Stomach (tissue), 9 donors: Measurements from ENCODE around the gene KIF5A. TPM values are rescaled to one million over a fixed set of nuclear protein-coding genes. Genes with fewer than 3 reads are reported as not detected.

Source experiments
- DNase-seq, 2 donors: peaks; one replicate each; pipeline versions ENCODE4 v3.0.0 to v3.0.0-alpha.2; 2013 to 2019
- H3K27ac ChIP-seq, 5 donors: fragments of 200-600 bp in 4 of 5; sonication (generic) in 4 of 5; one replicate each; pipeline ENCODE4 v1.5.1; 2013 to 2019; ENCODE audit warnings: mild to moderate bottlenecking in 1 of 5, moderate library complexity in 1 of 5
- H3K27me3 ChIP-seq, 3 donors: fragments of 200-600 bp; sonication (generic); one replicate each; pipeline ENCODE4 v1.5.1; 2017 to 2019; ENCODE audit warnings: mixed run types in 1 of 3
- H3K36me3 ChIP-seq, 4 donors: fragments of 200-600 bp; sonication (generic); 1 replicate in 3 of 4; 2 replicates in 1 of 4; pipeline ENCODE4 v1.5.1; 2016 to 2019
- H3K4me1 ChIP-seq, 4 donors: fragments of 200-600 bp; sonication (generic); one replicate each; pipeline ENCODE4 v1.5.1; 2016 to 2019
- H3K4me3 ChIP-seq, 4 donors: fragments of 200-600 bp; sonication (generic) in 3 of 4; one replicate each; pipeline ENCODE4 v1.5.1; 2016 to 2019; ENCODE audit warnings: mild to moderate bottlenecking in 1 of 4
- H3K9me3 ChIP-seq, 4 donors: fragments of 200-600 bp; sonication (generic); one replicate each; pipeline ENCODE4 v1.5.1; 2016 to 2019
- EP300 ChIP-seq: sonication (generic); formaldehyde crosslinking; IDR thresholded peaks from one replicate; pipeline ENCODE4 v1.6.1; 2017; ENCODE audit warnings: antibody characterized with exemption
- POLR2A ChIP-seq, 4 donors: fragments of 450-650 bp; IDR thresholded peaks; one replicate each; pipeline ENCODE4 v1.6.1; 2016; ENCODE audit warnings: antibody characterized with exemption in 4 of 4, control low read depth in 2 of 4, mild to moderate bottlenecking in 1 of 4, moderate library complexity in 1 of 4
- POLR2AphosphoS5 ChIP-seq, 3 donors: sonication (generic); formaldehyde crosslinking; IDR thresholded peaks; one replicate each; pipeline ENCODE4 v1.6.1; 2016; ENCODE audit warnings: antibody characterized with exemption in 3 of 3
- WGBS, 5 donors: extraction: QIAGEN DNeasy Blood & Tissue Kit in 3 of 5; methylation state at CpG; one replicate each; pipeline versions ENCODE4 v1.1.5 to v1.1.7; 2013 to 2018; 5-methylcytosine and 5-hydroxymethylcytosine counted together
- intact Hi-C: fragments of 100-400 bp; cut with DNase I; formaldehyde crosslinking; loops from one replicate; pipeline ENCODE4 v1.15.1; 2023; ENCODE audit warnings: low total_unique reads
- polyA plus RNA-seq, 3 donors: library from polyadenylated mRNA; stranded (reverse); fragments of 200-250 nt; gene quantifications; one replicate each; pipeline ENCODE4 v1.2.3, GENCODE V29; 2013
- total RNA-seq, 5 donors: library from RNA; depleted of rRNA; stranded (reverse); fragments of >200 nt; gene quantifications; one replicate each; pipeline versions ENCODE4 v1.1.0 to v1.2.3, GENCODE V29; 2014 to 2016
- TF ChIP-seq, protein P1 (sequence below), 7 experiments: fragments of 450-650 bp in 4 of 7; fragments of 200-600 bp in 3 of 7; sonication (generic) in 3 of 7; IDR thresholded peaks; one replicate each; pipeline ENCODE4 v1.5.1; 2016 to 2019; ENCODE audit warnings: antibody characterized with exemption in 7 of 7, control low read depth in 2 of 7, mild to moderate bottlenecking in 1 of 7
- donor health status: healthy with polysubstance abuse.
- donor health status: Bipolar disorder and iron deficiency.
- donor health status: healthy.

Gene KIF5A
- total and polyA plus RNA-seq, 8 donors: 0.19 to 2.3 (median 1.3) TPM; not detected in 1

DNA sequence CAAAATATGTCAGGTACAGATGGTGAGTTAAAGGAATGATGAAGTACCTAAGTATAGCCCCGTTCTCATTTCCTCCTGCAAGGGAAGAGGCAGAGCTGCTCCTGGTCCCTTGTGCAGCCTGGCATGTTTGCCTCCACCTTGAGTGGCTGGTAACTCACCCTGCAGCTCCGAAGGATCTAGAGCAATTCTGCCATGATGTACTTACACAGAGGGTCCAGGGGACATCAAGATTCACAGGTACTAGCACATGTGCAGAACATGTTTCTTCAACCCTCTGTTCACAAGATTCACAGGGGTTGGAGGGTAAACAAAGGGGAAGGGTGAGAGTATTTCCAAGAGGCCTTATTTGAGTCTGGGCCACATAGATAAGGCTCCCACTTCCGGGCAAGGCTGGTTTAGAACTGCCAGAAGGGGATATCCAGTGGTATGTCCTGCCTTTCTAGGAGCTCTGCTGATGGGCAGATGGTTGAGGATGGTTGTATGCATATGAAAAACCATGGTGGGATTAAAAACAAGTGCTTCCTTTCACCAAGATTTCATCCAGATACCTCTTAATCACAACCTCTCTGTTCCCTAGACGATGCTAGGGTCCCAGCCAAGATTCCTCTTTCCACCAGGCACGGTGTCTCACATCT, 10.6 kb upstream of the KIF5A start:
- DNase-seq: peak in 1 of 2 donors; percentile 2
- Histone ChIP-seq H3K27ac (no peak overlapping the region), H3K4me3 (no peak overlapping the region), H3K4me1 (peaks cover 0 to 55% (median 18%) of the 10 kb centered on the region in 4 donors), H3K36me3 (peaks cover 19 to 74% (median 67%) of the 10 kb centered on the region in 4 donors), H3K27me3 (no peaks in the 10 kb centered on the region), H3K9me3 (no peaks in the 10 kb centered on the region)
- intact Hi-C loops: no loop called here
- 75 to 85% (median 80%) methylated on average over 5 of the region's 5 CpGs for WGBS, 5 donors
- TF ChIP-seq, protein P1, sequence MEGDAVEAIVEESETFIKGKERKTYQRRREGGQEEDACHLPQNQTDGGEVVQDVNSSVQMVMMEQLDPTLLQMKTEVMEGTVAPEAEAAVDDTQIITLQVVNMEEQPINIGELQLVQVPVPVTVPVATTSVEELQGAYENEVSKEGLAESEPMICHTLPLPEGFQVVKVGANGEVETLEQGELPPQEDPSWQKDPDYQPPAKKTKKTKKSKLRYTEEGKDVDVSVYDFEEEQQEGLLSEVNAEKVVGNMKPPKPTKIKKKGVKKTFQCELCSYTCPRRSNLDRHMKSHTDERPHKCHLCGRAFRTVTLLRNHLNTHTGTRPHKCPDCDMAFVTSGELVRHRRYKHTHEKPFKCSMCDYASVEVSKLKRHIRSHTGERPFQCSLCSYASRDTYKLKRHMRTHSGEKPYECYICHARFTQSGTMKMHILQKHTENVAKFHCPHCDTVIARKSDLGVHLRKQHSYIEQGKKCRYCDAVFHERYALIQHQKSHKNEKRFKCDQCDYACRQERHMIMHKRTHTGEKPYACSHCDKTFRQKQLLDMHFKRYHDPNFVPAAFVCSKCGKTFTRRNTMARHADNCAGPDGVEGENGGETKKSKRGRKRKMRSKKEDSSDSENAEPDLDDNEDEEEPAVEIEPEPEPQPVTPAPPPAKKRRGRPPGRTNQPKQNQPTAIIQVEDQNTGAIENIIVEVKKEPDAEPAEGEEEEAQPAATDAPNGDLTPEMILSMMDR (IDR thresholded peaks at IDR 0.05): no peak
- TF ChIP-seq POLR2AphosphoS5 (IDR thresholded peaks at IDR 0.05) (no peak), EP300 (no peak), POLR2A (IDR thresholded peaks at IDR 0.05) (no peak)

DNA sequence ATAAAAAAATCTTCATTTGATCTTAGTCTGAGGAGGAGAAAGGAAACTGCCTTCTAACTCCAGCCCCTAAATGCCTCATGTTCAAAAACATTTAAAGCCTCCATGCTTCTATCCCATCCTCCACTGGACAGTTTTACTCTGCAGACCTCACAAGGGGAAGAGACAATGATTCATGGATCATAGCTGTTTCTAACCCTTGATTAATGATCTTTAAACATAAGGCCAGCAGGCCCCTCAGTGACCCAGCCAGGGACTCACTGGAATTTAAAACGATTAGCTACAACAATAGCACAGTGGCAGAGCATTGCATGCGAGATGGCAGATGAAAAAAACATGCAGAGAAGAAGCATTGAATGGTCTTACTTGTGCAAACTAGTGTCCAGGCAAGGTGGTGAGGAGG, 8.8 kb upstream of the KIF5A start:
- peaks cover 9 to 59% (median 25%) of the 10 kb centered on the region in 4 donors for H3K4me1 ChIP-seq
- no peak overlapping the region for H3K4me3 ChIP-seq
- 30 to 52% (median 46%) methylated on average over 2 of the region's 2 CpGs for WGBS, 5 donors
- intact Hi-C loops: no loop called here
- TF ChIP-seq EP300 (no peak), POLR2A (IDR thresholded peaks at IDR 0.05) (no peak), POLR2AphosphoS5 (IDR thresholded peaks at IDR 0.05) (no peak)
- TF ChIP-seq, protein P1 (IDR thresholded peaks at IDR 0.05): no peak
- no peaks in the 10 kb centered on the region for H3K9me3 ChIP-seq
- DNase-seq: no peak
- no peak overlapping the region for H3K27ac ChIP-seq
- peaks cover 3 to 58% (median 52%) of the 10 kb centered on the region in 4 donors for H3K36me3 ChIP-seq
- no peaks in the 10 kb centered on the region for H3K27me3 ChIP-seq

DNA sequence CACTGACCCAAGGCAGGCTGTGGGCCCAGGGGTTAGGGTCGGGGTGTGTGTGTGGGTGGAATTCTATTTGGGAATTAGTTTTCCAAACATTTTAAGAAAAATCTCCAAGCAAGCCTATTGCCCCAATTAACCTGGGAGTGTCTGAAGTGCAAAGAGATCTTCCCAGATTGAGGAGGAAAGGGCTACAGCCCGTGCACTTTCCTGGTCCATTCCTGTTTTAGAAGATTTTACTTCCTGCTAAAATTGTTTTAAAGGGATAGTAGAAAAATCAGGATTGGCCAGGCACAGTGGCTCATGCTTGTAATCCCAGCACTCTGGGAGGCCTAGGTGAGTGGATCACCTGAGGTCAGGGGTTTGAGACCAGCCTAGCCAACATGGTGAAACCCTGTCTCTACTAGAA, 8.1 kb upstream of the KIF5A start:
- Histone ChIP-seq H3K27me3 (no peaks in the 10 kb centered on the region), H3K4me3 (no peak overlapping the region), H3K4me1 (peaks cover 14 to 57% (median 25%) of the 10 kb centered on the region in 4 donors), H3K9me3 (no peaks in the 10 kb centered on the region), H3K36me3 (peaks cover 3 to 58% (median 52%) of the 10 kb centered on the region in 4 donors), H3K27ac (no peak overlapping the region)
- 70 to 89% (median 80%) methylated on average over 2 of the region's 2 CpGs for WGBS, 5 donors
- no peak for DNase-seq
- intact Hi-C loops: no loop called here
- TF ChIP-seq, protein P1 (IDR thresholded peaks at IDR 0.05): no peak
- no peak for TF ChIP-seq EP300
- no peak for TF ChIP-seq POLR2A (IDR thresholded peaks at IDR 0.05)
- no peak for TF ChIP-seq POLR2AphosphoS5 (IDR thresholded peaks at IDR 0.05)

DNA sequence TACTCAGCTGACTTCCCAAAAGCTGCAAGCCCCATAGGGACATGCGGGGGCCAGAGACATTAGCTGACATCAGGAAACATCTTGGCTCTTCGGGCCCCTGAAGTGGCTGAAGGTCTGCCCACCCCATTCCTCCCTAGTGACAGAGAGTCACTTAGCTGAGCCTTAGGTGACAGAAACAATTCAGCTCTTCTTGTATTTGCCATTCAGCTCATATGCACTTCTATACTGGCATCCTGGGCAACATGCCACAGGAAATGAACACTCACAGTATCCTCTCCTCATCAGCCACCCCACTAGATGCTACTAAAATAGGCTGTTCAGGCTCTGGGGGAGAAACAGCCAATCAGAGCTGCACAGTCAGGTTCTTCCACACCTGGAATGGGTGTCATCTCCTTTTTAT, 6.3 kb upstream of the KIF5A start:
- DNase-seq: no peak
- H3K4me3 ChIP-seq: no peak overlapping the region
- H3K27ac ChIP-seq: no peak overlapping the region
- peaks cover 0 to 8% (median 5%) of the 10 kb centered on the region in 3 donors for H3K27me3 ChIP-seq
- H3K9me3 ChIP-seq: no peaks in the 10 kb centered on the region
- TF ChIP-seq POLR2A (IDR thresholded peaks at IDR 0.05): no peak
- no peak for TF ChIP-seq EP300
- TF ChIP-seq, protein P1 (IDR thresholded peaks at IDR 0.05): no peak
- TF ChIP-seq POLR2AphosphoS5 (IDR thresholded peaks at IDR 0.05): no peak
- WGBS, 5 donors: 56 to 84% (median 77%) methylated on average over 2 of the region's 2 CpGs
- intact Hi-C loops: no loop called here
- H3K4me1 ChIP-seq: peaks cover 14 to 54% (median 27%) of the 10 kb centered on the region in 4 donors
- H3K36me3 ChIP-seq: peaks cover 3 to 44% (median 40%) of the 10 kb centered on the region in 4 donors
